Endodermal cell (in vitro differentiated cells): ENCODE measurements around the gene APH1B. TPM values are rescaled to one million over a fixed set of nuclear protein-coding genes. Genes with fewer than 3 reads are reported as not detected.

Source experiments
- DNase-seq: peaks from one replicate; pipeline ENCODE4 v3.0.0-alpha.2; 2017
- H3K27ac ChIP-seq: 2 replicates; pipeline ENCODE4 v1.5.1; 2013; ENCODE audit warnings: mild to moderate bottlenecking, low read depth, low read length, moderate library complexity
- H3K27me3 ChIP-seq: 2 replicates; pipeline ENCODE4 v1.6.1; 2013; ENCODE audit warnings: mild to moderate bottlenecking, low read length, moderate library complexity; ENCODE audit not compliant: insufficient read depth, control insufficient read depth, poor library complexity, severe bottlenecking
- H3K36me3 ChIP-seq: 2 replicates; pipeline ENCODE4 v1.7.0; 2013; ENCODE audit warnings: mild to moderate bottlenecking, low read length, moderate library complexity; ENCODE audit not compliant: control insufficient read depth, insufficient read depth
- H3K4me1 ChIP-seq: one replicate; pipeline ENCODE4 v1.7.0; 2013; ENCODE audit warnings: low read length; ENCODE audit not compliant: control insufficient read depth, insufficient read depth
- H3K4me3 ChIP-seq: 2 replicates; pipeline ENCODE4 v1.5.1; 2013; ENCODE audit warnings: mild to moderate bottlenecking, low read length, moderate library complexity
- H3K9ac ChIP-seq: 2 replicates; pipeline ENCODE4 v1.6.1; 2013; ENCODE audit warnings: mild to moderate bottlenecking, low read length, moderate library complexity; ENCODE audit not compliant: poor library complexity, severe bottlenecking; ENCODE audit errors: extremely low read depth
- H3K9me3 ChIP-seq: 2 replicates; pipeline ENCODE4 v1.6.1; 2013; ENCODE audit warnings: mild to moderate bottlenecking, low read length, moderate library complexity; ENCODE audit not compliant: control insufficient read depth
- H3K27ac Mint-ChIP-seq: 2 replicates; pipeline ENCODE4 v1.8.0; 2020; ENCODE audit warnings: mixed read lengths
- H3K27me3 Mint-ChIP-seq: 2 replicates; pipeline ENCODE4 v1.8.0; 2021; ENCODE audit warnings: mild to moderate bottlenecking, mixed read lengths; ENCODE audit not compliant: insufficient read depth
- H3K36me3 Mint-ChIP-seq: 2 replicates; pipeline ENCODE4 v1.8.0; 2020; ENCODE audit warnings: low read depth, mixed read lengths
- H3K4me1 Mint-ChIP-seq: 2 replicates; pipeline ENCODE4 v1.8.0; 2020; ENCODE audit warnings: mixed read lengths
- H3K4me3 Mint-ChIP-seq: 2 replicates; pipeline ENCODE4 v1.8.0; 2020; ENCODE audit warnings: mild to moderate bottlenecking, moderate library complexity, mixed read lengths
- H3K9me3 Mint-ChIP-seq: 2 replicates; pipeline ENCODE4 v1.8.0; 2020; ENCODE audit warnings: mild to moderate bottlenecking, mixed read lengths
- WGBS, 2 experiments: methylation state at CpG; one replicate each; pipeline versions ENCODE4 v1.1.5 to v1.1.7; 2013; ENCODE audit warnings: missing lambda C conversion rate in 2 of 2, mixed read lengths in 1 of 2; ENCODE audit not compliant: insufficient coverage in 1 of 2, insufficient read length in 1 of 2; 5-methylcytosine and 5-hydroxymethylcytosine counted together
- total RNA-seq, 2 donors: library from RNA; stranded (reverse); fragmentation: NEBNext Ultra II Directional in 1 of 2; extraction: Animal tissue kit (Norgen Biotek cat#: 25700) in 1 of 2; gene quantifications; 2 replicates in 1 of 2; 3 replicates in 1 of 2; pipeline ENCODE4 v1.2.1, GENCODE V29; 2021
- TF ChIP-seq, protein P1 (sequence below): fragments of 200-600 bp; sonication (generic); conservative IDR thresholded peaks from 2 replicates; pipeline ENCODE4 v1.5.0; 2021; ENCODE audit warnings: antibody characterized with exemption, mild to moderate bottlenecking

The APH1B gene
- total RNA-seq, 2 donors from 2014 or later: 19.5 to 22.7 TPM

- no peak overlapping the region for H3K9ac ChIP-seq
- H3K4me3 ChIP-seq: no peak overlapping the region
- no peaks in the 10 kb centered on the region for H3K27me3 ChIP-seq
- H3K36me3 ChIP-seq: no peaks in the 10 kb centered on the region
- TF ChIP-seq, protein P1, sequence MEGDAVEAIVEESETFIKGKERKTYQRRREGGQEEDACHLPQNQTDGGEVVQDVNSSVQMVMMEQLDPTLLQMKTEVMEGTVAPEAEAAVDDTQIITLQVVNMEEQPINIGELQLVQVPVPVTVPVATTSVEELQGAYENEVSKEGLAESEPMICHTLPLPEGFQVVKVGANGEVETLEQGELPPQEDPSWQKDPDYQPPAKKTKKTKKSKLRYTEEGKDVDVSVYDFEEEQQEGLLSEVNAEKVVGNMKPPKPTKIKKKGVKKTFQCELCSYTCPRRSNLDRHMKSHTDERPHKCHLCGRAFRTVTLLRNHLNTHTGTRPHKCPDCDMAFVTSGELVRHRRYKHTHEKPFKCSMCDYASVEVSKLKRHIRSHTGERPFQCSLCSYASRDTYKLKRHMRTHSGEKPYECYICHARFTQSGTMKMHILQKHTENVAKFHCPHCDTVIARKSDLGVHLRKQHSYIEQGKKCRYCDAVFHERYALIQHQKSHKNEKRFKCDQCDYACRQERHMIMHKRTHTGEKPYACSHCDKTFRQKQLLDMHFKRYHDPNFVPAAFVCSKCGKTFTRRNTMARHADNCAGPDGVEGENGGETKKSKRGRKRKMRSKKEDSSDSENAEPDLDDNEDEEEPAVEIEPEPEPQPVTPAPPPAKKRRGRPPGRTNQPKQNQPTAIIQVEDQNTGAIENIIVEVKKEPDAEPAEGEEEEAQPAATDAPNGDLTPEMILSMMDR: no peak
- no peaks in the 10 kb centered on the region for H3K4me1 ChIP-seq
- H3K27ac ChIP-seq: no peak overlapping the region
- Mint-ChIP-seq H3K9me3 (no peaks in the 10 kb centered on the region), H3K4me1 (no peaks in the 10 kb centered on the region), H3K27me3 (peaks cover 12% of the 10 kb centered on the region), H3K36me3 (no peaks in the 10 kb centered on the region), H3K4me3 (no peak overlapping the region), H3K27ac (no peak overlapping the region)
- H3K9me3 ChIP-seq: no peaks in the 10 kb centered on the region
- 82 to 98% methylated on average over 4 to 8 of the region's 8 CpGs for WGBS, 2 experiments
- DNase-seq: no peak
These were observed 75.9 kb downstream of the APH1B start for GRCh38 chr15:63353261-63353660.

- H3K36me3 ChIP-seq: no peaks in the 10 kb centered on the region
- H3K9me3 Mint-ChIP-seq: no peaks in the 10 kb centered on the region
- H3K9me3 ChIP-seq: no peaks in the 10 kb centered on the region
- TF ChIP-seq, protein P1: no peak
- no peaks in the 10 kb centered on the region for H3K27me3 ChIP-seq
- H3K27ac Mint-ChIP-seq: no peak overlapping the region
- no peak overlapping the region for H3K4me3 Mint-ChIP-seq
- H3K4me1 Mint-ChIP-seq: no peaks in the 10 kb centered on the region
- no peaks in the 10 kb centered on the region for H3K4me1 ChIP-seq
- 97% methylated on average over 4 to 5 of the region's 5 CpGs for WGBS, 2 experiments
- no peak overlapping the region for H3K9ac ChIP-seq
- peaks cover 11% of the 10 kb centered on the region for H3K27me3 Mint-ChIP-seq
- H3K36me3 Mint-ChIP-seq: no peaks in the 10 kb centered on the region
- no peak overlapping the region for H3K27ac ChIP-seq
- no peak for DNase-seq
- no peak overlapping the region for H3K4me3 ChIP-seq
These were observed 76.5 kb downstream of the APH1B start for GRCh38 chr15:63353887-63354286.

DNA sequence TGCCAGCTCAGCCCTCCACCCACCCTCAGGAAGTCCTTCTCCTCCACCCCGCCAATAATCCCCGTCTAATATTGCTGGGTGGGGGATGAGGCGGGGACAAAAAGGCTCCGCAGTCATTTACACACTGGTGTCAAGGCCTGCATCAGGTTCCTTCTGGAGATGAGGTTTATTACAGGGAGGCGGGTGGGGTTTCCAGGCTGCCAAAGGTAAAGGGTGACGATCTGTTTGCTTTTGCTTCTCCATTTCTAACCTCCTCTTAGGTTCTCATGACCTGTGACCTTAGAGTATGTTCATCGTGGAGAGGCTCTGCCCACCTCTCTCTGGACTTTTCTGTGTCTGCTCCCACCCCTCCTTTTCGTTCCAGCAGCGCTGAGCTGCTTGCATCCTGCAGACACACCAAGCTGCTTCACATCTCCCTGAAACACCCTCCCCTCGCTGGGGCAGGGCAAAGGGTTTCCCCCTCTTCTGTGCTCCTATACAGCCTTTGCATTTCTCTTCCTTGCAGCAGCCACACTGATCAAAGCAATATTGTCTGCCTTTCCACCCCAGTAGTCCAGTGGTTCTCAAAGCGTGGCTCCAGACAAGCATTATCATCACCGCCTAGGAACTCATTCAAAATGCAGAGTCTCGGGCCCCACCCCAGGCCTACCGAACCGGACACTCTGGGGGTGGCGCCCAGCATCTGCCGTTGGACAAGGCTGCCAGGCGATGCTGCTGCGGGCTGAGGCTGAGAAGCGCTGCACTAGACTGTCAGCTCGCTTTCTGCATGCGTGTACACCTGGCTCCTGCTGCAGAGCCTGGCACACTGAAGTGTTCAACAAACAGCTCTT, 77.6 kb downstream of the APH1B start:
- TF ChIP-seq, protein P1: no peak
- no peaks in the 10 kb centered on the region for H3K36me3 Mint-ChIP-seq
- H3K27me3 Mint-ChIP-seq: peaks cover 13% of the 10 kb centered on the region
- no peak overlapping the region for H3K4me3 Mint-ChIP-seq
- H3K4me1 Mint-ChIP-seq: no peaks in the 10 kb centered on the region
- Histone ChIP-seq H3K4me1 (no peaks in the 10 kb centered on the region), H3K4me3 (no peak overlapping the region), H3K9ac (no peak overlapping the region), H3K9me3 (no peaks in the 10 kb centered on the region), H3K27ac (no peak overlapping the region), H3K36me3 (no peaks in the 10 kb centered on the region), H3K27me3 (no peaks in the 10 kb centered on the region)
- DNase-seq: no peak
- 91 to 94% methylated on average over 12 to 22 of the region's 22 CpGs for WGBS, 2 experiments
- H3K27ac Mint-ChIP-seq: no peak overlapping the region
- H3K9me3 Mint-ChIP-seq: no peaks in the 10 kb centered on the region
